ENCODE results near the gene TFDP2. TPM values are rescaled to one million over a fixed set of nuclear protein-coding genes. Genes with fewer than 3 reads are reported as not detected.
A peak's percentile ranks its signal among the peaks of the same experiment; 100 is the strongest.

The TFDP2 gene
- total and polyA plus RNA-seq, 9 of the 15 experiments (the other 6 are each of a cell fraction or from before 2014, with no cell fraction given): 95.6 to 179 (median 126) TPM

DNA sequence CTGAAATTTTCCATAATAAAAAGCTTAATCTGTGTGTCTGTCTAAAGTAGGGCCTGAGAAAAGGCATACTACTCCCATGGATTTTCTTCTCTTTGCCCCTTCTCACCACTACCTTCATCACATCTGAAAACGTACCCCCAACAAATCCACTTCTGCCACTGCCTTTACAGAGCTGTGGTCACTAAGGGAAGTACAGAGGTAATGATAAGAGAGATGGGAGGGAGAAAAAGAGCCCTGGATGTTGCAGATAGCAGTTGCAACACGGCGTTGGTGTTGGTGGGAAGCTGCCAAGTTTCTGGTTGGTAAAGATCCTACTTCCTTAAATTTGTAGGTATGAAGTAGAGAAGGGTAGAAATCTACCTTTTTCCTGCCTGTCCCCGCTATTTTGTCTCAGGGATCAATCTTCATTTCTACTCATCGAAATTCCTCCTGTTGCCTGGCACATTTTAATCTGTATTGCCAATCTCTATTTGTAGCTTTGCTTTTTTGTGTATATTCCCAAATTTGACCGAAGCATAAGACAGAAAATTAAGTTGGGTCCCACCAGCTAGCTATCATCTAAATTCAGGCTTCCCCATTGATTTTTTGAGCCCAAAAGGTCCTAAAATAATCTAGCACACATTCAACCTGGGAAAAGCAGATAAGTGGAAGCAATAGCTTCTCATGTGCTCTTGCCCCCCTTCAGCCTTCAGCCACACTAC, 102.9 kb downstream of the TFDP2 start (continued):
- TF ChIP-seq, protein P1, sequence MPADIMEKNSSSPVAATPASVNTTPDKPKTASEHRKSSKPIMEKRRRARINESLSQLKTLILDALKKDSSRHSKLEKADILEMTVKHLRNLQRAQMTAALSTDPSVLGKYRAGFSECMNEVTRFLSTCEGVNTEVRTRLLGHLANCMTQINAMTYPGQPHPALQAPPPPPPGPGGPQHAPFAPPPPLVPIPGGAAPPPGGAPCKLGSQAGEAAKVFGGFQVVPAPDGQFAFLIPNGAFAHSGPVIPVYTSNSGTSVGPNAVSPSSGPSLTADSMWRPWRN (IDR thresholded peaks at IDR 0.05; ENCODE audit: low read depth): peak; percentile 74
- TF ChIP-seq RCOR1 (IDR thresholded peaks at IDR 0.05; ENCODE audit: borderline replicate concordance in 1 of 2, low read depth in 2 of 2, low read length in 2 of 2) (peak; percentile 76 to 95; a peak in 3 of 4 replicates), ATF1 (CRISPR knock-in tag; IDR thresholded peaks at IDR 0.05) (no peak), ATF1 (tag; IDR thresholded peaks at IDR 0.05) (peak; percentile 63), EGR1 (conservative IDR thresholded peaks at IDR 0.05) (peak; percentile 39; the same call in 1 of the 2 replicates), SMAD4 (CRISPR knock-in tag; conservative IDR thresholded peaks at IDR 0.05) (peak; percentile 34; the same call in 1 of the 2 replicates), ZC3H11A (IDR thresholded peaks at IDR 0.05; ENCODE audit: low read depth, low read length) (no peak), ZNF436 (CRISPR knock-in tag; IDR thresholded peaks at IDR 0.05) (no peak), HEY1 (CRISPR knock-in tag; IDR thresholded peaks at IDR 0.05; ENCODE audit: borderline replicate concordance) (peak; percentile 84; the same call in 1 of the 2 replicates), NFE2 (IDR thresholded peaks at IDR 0.05; ENCODE audit: low read depth) (peak; percentile 48), ZNF589 (CRISPR knock-in tag; IDR thresholded peaks at IDR 0.05; ENCODE audit: low read depth) (0 out of 2 replicates have a peak, but pooled peaks have one; percentile 57), NR2F6 (CRISPR knock-in tag; IDR thresholded peaks at IDR 0.05) (no peak), NFXL1 (CRISPR knock-in tag; IDR thresholded peaks at IDR 0.05) (no peak)
- TF ChIP-seq, protein P2, sequence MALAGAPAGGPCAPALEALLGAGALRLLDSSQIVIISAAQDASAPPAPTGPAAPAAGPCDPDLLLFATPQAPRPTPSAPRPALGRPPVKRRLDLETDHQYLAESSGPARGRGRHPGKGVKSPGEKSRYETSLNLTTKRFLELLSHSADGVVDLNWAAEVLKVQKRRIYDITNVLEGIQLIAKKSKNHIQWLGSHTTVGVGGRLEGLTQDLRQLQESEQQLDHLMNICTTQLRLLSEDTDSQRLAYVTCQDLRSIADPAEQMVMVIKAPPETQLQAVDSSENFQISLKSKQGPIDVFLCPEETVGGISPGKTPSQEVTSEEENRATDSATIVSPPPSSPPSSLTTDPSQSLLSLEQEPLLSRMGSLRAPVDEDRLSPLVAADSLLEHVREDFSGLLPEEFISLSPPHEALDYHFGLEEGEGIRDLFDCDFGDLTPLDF (CRISPR knock-in tag; IDR thresholded peaks at IDR 0.05): no peak
- TF ChIP-seq, protein P3, sequence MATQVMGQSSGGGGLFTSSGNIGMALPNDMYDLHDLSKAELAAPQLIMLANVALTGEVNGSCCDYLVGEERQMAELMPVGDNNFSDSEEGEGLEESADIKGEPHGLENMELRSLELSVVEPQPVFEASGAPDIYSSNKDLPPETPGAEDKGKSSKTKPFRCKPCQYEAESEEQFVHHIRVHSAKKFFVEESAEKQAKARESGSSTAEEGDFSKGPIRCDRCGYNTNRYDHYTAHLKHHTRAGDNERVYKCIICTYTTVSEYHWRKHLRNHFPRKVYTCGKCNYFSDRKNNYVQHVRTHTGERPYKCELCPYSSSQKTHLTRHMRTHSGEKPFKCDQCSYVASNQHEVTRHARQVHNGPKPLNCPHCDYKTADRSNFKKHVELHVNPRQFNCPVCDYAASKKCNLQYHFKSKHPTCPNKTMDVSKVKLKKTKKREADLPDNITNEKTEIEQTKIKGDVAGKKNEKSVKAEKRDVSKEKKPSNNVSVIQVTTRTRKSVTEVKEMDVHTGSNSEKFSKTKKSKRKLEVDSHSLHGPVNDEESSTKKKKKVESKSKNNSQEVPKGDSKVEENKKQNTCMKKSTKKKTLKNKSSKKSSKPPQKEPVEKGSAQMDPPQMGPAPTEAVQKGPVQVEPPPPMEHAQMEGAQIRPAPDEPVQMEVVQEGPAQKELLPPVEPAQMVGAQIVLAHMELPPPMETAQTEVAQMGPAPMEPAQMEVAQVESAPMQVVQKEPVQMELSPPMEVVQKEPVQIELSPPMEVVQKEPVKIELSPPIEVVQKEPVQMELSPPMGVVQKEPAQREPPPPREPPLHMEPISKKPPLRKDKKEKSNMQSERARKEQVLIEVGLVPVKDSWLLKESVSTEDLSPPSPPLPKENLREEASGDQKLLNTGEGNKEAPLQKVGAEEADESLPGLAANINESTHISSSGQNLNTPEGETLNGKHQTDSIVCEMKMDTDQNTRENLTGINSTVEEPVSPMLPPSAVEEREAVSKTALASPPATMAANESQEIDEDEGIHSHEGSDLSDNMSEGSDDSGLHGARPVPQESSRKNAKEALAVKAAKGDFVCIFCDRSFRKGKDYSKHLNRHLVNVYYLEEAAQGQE (IDR thresholded peaks at IDR 0.05; ENCODE audit: borderline replicate concordance): peak; percentile 45; the same call in 1 of the 2 replicates
- TF ChIP-seq, protein P3 (CRISPR knock-in tag; IDR thresholded peaks at IDR 0.05; ENCODE audit: low read depth): no peak
- TF ChIP-seq, protein P4, sequence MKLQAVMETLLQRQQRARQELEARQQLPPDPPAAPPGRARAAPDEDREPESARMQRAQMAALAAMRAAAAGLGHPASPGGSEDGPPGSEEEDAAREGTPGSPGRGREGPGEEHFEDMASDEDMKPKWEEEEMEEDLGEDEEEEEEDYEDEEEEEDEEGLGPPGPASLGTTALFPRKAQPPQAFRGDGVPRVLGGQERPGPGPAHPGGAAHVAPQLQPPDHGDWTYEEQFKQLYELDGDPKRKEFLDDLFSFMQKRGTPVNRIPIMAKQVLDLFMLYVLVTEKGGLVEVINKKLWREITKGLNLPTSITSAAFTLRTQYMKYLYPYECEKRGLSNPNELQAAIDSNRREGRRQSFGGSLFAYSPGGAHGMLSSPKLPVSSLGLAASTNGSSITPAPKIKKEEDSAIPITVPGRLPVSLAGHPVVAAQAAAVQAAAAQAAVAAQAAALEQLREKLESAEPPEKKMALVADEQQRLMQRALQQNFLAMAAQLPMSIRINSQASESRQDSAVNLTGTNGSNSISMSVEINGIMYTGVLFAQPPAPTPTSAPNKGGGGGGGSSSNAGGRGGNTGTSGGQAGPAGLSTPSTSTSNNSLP (IDR thresholded peaks at IDR 0.05; ENCODE audit: borderline replicate concordance, low read depth, low read length): peak; percentile 71; the same call in 1 of the 2 replicates

All from K562 (cell line).